ENCODE data around the gene UBALD1.

The UBALD1 gene

DNA sequence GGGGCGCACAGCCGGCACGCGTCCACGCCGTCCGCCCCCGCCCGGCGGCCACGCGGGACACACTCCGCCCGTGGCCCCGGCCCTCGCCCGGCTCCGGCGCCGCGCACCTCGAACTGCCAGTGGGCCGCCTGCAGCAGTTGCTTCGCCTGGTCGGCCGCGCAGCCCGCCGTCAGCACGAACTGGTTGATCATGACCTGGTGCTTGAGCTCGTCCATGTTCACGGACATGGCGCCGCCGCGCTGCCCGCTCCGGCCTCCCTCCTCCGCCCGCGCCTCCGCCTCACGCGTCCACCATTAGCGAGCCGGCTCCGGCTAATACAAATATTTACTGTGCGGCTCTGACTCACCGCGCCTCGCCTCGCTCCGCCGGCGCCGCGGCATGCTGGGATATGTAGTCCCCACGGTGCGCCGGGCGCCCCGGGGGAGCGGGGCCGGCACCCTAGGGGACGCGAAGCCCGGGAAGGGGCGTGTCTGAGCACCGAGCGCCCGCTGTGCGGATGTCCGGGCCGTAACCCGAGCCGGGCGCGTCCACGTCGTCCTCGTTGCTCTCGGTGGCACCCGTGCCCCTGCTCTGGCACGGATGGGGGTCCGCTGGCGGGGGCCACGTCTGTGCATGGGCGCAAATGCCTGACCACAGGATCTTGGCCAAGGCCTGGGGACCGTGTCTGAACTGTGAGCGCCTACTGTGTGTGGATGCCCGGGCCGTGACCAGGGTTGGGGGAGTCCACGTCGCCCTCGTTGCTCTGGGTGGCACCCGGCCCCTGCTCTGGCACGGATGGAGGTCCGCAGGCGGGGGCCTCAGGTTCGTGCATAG lies at the start of gene UBALD1:
UBALD1 (minus strand) TSS at position 318 of the 813 bp plus-strand sequence; CDS start at position 227, 91 bp downstream.
- DNase-seq (ENCODE audit: low read depth in 2 of 2) = peak; percentile 68 to 74

DNA sequence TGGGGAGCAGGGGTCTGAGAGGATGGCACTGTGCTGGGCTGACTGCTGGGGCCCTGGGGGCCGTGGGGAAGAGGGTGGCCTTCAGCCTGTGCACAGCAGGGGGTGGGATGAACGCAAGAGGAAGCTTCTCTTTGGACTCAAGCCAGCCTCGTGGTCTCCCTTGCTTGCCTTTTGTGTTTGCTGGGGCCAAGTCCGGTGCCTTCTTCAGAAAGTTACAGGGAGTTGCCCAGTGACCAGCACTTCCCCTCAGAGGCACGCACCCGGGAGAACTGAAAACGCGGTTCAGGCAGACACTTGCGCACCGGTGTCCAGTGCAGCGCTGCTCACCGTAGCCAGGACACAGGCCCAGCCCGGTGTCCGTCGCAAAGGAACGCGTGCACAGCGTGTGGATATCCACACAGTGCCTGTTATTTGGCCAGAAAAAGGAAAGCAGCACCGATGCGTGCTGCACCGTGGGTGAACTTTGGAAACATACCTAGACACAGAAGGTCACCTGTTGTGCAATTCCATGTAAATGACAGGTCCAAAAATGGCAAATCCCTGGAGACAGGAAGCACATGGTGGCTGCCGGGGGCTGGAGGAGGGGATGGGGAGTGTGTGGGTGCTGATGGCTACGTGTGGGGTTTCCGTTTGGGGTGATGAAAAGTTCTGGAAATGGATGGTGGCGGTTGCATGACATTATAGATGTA lies 49.2 kb upstream of the UBALD1 start:
- DNase-seq (ENCODE audit: low read depth in 2 of 2) = no peak

DNA sequence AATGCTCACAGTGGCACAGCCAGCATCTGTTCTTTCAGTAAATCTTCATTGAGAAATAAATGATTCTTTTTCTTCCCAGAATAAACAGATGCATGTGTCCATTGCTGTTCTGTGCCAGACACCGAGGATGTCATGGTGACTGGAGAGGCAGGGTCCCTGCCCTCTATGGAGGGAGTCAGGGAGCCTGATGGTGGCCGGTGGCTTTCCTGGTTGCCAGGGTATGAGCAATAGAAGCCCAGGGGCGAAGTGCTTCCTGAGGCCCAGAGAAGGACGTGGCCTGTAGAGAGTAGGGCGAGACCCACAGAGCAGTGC lies 48.7 kb upstream of the UBALD1 start:
- no peak for DNase-seq (ENCODE audit: low read depth in 2 of 2)

DNA sequence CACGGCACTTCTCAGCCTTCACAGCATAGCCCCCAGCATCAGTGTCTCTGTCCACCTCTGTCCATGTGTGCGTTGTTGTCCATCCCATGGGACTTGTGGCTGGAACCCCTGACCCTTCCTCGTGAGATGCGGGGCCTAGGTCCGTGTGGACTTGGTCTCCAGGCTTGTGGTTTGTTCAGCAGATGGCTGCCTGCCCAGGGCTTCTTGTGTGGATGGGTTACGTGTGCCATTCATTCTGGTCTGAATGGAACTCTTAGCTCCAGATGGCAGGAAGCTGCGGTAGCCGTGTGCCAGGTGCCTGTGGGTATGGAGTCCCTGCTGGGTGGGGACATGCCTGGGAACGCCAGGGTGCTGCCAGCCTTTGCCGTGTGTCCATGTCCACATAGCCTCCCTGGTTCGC lies 47.0 kb upstream of the UBALD1 start:
- no peak for DNase-seq (ENCODE audit: low read depth in 2 of 2)

DNA sequence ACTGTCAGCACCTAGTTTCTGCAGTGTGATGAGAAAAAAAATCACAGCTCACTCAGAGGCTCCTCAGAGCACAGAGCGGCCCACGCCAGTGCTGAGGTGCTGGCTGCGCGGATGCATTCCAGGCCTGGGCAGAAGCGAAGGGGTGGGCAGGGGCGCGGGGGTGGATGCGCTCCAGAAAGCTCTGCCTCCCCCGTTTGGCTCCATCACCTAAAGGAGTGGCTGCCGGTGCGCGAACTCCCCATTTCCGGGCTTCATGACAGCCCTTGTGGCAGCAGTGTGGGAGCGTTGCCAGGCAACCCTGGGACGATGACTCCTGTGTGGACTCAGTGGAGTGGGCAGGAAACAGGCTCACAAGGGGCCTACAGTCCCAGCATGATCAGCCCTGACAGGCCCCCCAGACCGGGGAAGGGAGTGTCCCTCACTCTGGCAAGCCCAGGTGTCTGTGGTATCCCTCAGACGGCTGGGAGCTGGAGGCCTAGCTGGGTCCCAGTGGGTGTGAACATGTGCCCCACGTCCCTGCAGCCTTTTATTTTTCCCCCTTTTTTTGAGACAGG lies 45.8 kb upstream of the UBALD1 start:
- DNase-seq (ENCODE audit: low read depth in 2 of 2) = peak; percentile 51 to 75

DNA sequence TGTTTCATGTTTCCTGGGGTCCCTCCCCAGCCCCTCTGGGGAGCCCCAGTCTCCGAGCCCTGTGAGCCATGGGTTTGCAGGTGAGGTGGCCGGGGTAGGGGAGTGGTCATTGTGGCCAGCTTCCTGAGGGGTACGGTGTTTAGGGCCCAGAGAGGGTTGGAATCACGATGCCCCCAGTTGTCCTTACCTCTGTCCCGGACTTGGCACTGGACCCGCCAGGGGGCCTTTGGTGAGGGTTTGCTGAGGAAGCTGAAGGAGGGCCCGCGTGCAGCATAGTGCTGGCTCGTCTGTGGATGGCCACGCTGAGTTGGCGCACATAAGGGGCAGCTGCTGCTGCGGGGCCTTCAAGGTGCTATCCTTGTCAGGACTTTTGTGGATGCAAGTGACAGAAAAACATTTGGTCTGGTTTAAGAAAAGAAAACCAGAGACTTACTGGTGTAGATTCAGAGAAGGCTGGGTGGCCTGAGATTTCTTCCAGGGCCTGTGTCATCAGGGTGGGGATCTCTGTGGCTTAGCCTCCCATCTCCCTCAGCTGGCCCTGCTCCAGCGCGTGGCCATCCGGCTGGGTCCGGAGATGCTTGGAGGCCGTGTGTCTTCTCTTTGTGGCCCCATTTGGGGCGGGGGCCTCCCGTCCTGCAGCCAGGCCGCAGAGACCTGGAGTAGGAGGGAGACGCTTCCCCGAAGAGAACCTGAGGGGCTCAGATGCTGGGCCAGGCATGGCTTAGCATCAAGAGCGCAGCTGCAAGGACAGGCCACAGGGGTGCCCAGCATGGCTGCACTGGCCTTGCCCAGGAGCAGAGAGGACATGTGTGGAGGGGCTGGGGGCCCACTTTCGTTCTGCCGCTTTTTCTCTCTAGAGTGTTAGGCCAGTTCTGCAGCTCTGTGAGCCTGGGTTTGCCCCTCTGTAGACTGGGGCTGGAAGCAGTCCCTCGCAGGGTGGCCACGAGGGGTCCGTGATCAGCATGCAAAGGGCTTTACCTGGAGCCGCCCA lies 45.0 kb upstream of the UBALD1 start:
- no peak for DNase-seq (ENCODE audit: low read depth in 2 of 2)

DNA sequence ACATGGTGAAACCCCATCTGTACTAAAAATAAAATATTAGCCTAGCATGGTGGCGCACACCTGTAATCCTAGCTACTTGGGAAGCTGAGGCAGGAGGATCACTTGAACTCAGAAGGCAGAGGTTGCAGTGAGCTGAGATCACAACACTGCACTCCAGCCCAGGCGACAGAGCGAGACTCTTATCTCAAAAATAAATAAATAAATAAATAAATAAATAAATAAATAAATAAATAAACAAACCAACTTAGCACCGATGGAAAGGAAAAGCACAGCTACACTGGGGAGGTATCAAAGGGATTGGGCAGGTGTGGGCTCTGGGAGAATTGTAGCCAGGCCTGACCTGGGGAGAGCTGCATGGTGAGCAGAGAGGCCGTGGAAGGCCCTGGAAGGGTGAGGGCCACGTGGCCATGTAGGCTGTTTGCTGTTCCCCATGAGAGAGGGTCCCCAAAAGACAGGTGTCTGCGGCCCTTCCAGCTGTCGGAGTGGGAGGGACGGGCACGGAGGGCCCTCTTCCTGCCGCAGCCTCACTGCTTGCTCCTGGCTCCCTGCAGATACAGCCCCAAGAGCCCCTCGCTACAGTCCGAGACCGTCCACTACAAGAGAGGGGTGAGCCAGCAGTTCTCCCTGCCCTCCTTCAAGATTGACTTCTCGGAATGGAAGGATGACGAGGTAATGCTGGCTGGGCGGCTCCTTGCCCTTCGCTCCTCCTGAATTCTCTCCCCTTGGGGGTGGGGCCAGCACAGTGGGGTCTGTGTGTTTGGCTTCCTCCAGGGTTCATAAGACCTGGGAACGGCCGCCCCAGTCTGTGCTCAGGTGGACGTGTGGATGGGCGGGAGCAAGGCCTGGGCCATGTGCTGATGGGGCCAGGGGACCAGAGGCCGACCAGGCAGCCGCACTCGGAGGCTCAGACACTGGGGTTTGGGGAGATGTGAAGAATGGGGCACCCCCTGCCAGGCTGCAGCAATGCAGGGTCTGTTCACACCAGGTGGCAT lies 42.3 kb upstream of the UBALD1 start:
- DNase-seq (ENCODE audit: low read depth in 2 of 2) = no peak

DNA sequence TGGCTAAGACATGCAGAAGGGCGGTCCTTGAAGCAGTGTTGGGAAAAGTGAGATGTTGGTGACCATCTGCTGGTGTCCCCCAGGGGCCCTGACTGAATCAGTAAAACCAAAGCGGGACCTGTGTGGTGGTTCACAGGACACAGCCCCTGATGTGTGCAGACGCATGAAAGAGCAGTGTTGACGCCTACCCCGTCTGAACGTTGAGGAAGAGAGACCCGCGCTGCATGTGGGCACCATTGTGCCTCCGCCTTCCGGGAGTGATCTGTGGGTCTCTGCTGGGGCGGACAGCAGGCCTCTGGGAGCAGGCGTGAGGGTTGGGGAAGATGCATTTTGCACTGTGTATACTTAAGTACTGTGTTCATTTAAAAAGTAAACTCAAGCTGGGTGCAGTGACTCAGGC lies 41.5 kb upstream of the UBALD1 start:
- DNase-seq (ENCODE audit: low read depth in 2 of 2) = no peak

DNA sequence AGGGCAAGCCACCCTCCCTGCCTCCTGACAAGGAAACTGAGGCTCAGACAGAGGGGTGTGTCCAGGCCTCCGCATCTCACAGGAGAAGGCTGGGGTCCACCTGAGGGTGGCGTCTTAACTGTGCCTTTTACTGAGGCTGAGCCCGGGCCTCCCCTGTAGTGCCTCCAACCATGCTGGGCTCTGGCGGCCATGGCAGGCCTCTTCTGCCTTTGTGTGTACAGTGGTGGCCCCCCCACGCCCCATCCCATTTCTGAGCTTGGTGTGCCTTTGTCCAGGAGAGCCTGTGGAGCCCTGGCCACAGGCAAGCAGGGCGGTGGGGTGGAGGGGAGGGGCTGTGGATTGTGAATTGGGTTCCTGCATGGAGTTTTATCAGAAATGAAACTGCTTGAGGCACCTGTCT lies 41.1 kb upstream of the UBALD1 start:
- no peak for DNase-seq (ENCODE audit: low read depth in 2 of 2)

DNA sequence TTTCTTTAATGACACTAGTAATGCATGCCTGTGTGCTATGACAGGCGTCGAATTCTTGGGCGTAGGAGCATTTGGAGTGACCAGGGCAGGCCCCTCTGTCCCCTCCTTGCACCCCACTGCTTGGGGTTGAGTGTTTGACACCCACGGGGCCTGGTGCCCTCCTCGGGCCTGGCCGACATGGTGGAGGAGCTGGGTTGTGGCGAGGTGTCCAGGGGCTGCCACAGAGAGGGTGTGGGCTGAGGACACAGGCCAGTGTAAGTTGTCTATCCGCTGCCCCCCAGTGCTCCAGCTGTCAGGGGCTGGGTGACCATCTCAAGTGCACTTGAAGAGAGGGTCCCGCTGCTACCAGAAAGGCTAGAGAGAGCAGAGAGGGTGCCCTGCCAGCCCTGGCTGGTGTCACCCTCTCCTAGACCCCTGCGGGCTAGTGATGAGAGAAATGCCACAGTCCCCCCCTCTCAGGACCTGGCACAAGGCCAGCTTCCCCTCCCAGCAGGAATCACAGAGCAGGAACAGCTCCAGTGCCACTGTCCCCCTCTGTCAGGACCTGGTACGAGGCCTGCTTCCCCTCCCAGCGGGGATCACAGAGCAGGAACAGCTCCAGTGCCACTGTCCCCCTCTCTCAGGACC lies 40.4 kb upstream of the UBALD1 start:
- DNase-seq (ENCODE audit: low read depth in 2 of 2) = no peak

DNA sequence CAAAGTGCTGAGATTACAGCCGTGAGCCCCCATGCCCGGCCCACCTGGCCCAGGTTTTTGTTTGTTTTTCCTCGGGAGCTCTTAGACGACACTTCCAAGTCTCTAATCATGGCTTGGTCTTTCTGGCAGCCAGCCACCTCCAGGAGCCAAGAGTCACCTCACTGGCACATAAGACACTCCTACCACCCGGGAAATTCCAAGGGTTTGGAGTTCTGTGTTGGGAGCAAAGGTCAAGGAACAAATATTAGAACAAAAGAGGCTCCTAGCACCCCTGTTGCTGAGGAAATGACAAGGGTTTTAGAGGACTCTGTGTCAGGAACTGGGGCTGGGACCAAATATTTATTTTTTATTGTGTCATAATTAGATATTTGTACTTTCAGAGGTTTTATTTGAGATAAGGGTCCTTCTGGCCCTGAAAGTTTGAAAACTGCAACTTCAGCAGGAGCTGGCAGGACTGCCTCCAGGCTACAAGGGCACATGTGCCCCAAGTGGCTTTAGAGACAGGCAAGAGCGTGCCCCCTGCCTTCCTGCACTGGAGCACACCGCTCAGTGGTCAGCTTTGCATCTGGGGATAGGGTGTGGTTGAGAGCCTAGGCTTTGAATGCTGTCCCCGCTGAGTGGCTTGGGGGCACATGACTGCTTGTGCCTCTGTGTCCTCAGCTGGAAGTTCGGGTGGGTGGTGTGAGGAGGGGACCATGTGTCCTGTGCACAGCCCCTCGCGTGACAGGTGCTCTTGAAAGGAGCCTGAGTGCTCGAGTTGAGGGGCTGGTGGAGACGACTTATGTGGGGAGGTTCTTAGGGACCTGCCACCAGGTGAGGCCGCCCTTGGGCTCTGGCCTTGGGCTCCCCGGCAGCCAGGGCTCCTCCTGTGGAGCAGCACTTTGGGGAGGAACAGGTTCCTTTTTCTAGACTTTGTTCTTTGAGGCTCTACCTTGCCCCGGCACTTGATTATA lies 39.6 kb upstream of the UBALD1 start:
- DNase-seq (ENCODE audit: low read depth in 2 of 2) = no peak

DNA sequence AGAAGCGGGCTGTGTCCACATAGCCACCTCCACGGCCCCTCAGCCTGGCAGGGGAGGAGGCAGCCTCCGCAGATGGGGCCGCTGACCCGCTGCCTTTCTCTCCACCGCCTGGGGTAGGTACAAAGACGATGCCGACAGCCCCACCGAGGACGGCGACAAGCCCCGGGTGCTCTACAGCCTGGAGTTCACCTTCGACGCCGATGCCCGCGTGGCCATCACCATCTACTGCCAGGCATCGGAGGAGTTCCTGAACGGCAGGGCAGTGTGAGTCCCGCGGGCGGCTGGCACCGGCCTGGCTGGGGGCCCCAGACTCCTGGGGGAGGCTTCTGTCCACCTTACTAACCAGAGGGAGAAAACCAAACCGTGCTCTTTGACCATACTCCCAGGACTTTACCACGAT lies 37.9 kb upstream of the UBALD1 start:
- no peak for DNase-seq (ENCODE audit: low read depth in 2 of 2)

DNA sequence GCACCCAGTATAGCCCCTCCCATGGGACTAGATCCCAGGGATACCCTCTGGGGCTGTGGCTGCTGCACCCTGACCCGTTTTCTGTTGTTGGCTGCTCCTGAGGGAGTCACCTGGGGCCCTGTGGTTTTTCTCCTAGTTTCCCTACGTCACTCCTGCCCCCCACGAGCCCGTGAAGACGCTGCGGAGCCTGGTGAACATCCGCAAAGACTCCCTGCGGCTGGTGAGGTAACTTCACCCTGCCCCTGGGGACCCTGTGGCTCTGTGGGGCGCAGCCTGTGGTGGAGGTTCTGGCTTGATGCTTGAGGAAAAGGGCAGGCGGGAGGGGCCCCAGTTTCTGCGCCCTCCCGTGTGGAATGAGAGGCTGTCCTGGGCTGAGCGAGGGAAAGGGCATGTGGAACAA lies 37.1 kb upstream of the UBALD1 start:
- no peak for DNase-seq (ENCODE audit: low read depth in 2 of 2)

DNA sequence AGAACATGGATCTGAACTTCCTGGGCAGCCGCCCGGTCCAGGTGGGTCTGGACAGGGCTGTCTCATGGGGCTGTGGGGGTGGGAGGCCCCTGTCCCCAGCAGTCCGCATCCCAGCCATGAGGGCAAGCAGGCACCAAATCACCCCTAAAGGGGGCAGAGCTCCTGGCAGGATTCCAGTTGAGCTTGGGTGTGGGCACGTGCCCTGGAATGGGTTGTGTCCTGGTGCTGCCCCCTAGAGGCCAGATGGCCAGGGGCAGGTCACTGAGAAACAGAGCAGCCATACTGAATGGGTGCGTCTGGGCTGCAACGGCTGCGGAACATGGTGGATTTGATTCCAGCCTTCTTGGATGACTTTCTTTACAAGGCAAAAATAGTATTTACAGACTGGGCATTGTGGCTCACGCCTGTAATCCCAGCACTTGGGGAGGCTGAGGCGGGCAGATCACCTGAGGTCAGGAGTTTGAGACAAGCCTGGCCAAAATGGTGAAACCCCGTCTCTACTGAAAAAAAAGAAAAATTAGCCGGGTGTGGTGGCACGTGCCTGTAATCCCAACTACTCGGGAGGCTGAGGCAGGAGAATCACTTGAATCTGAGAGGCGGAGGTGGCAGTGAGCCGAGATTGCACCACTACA lies 35.9 kb upstream of the UBALD1 start:
- peak; percentile 63 to 71 for DNase-seq (ENCODE audit: low read depth in 2 of 2)

DNA sequence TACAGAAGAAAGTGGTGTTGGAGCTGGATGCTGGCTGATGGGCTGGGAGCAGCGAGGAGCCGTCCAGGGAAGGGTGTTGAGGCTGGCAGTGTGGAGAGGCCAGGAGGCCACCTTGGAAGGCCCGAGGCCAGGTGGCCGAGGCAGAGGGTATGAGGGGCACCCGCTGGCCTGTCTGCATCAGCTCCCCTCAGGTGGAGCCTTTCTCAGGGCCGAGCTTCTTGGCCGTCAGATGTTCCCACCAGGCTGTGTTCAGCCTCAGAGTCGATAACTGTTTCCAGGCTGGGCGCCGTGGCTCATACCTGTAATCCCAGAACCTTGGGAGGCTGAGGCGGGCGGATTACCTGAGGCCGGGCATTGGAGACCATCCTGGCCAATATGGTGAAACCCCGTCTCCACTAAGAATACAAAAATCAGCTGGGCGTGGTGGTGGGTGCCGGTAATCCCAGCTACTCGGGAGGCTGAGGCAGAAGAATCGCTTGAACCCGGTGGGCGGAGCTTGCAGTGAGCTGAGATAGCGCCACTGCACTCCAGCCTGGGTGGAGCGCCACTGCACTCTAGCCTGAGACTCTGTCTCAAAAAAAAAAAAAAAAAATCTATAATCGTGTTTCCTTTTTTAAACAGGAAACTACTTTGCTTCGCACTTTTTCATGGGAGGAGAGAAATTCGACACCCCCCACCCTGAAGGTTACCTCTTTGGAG lies 35.2 kb upstream of the UBALD1 start:
- DNase-seq (ENCODE audit: low read depth in 2 of 2) = no peak

DNA sequence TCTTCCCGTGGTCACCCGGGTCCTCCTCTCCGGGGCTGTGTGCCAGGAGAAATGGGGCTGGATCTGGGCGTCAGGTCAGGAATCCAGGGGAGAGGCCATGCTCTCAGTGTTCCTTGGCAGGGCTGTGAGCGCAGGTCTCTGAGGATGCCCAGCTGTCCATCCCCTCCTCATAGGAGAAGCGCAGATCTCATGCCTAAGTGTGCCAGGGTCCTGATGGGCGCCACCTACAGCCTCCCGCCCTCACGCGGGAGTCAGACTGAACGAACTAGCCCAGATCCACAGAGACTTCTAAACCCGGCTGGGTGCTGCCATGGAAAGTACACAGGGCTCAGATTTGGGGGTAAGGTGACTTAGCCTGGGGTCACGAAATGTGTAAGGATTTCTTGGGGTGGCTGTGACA lies 34.2 kb upstream of the UBALD1 start:
- no peak for DNase-seq (ENCODE audit: low read depth in 2 of 2)

DNA sequence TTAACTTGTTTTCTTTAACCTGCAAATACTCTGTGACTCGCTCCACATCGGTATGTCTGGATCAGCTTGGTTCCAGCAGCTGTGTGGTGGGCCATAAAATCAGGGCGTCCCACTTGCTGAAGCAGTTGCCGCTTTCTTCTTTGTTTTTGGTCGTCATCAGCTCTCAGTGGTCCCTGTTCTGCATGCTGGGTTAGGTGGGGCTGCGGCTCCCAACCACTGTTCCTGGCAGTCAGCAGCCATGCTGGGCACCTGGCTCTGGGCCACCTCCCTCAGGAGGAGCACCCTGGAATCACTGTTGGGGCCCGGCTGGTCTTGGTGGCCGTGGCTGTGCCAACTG lies 32.9 kb upstream of the UBALD1 start:
- DNase-seq (ENCODE audit: low read depth in 2 of 2) = no peak

Measured in stimulated activated CD4-positive, alpha-beta T cell treated with anti-CD3 and anti-CD28 coated beads, Interleukin-1b, Interleukin-23, amount 100 ng/mL, for 4 hours (primary cell).